SK-N-SH (cell line): ENCODE results near the gene PPM1E.
A peak's percentile ranks its signal among the peaks of the same experiment; 100 is the strongest.

Experiments used
- EZH2phosphoT487 ChIP-seq: fragments of 200-600 bp; sonication (generic); IDR thresholded peaks from 2 replicates; pipeline ENCODE4 v1.6.1; 2017; ENCODE audit warnings: low read depth, mixed run types, mild to moderate bottlenecking, antibody characterized with exemption, moderate library complexity, borderline replicate concordance
- GATA2 ChIP-seq: sonication (generic); formaldehyde crosslinking; IDR thresholded peaks from 2 replicates; pipeline ENCODE4 v1.5.0; 2020; ENCODE audit warnings: mild to moderate bottlenecking, missing genetic modification reagents
- JUND ChIP-seq: IDR thresholded peaks from 2 replicates; pipeline ENCODE4 v1.4.0; 2012
- TF ChIP-seq, protein P1 (sequence below): fragments of 200-600 bp; sonication (generic); IDR thresholded peaks from 2 replicates; pipeline ENCODE4 v1.6.1; 2017; ENCODE audit warnings: antibody characterized with exemption, mild to moderate bottlenecking, moderate library complexity

DNA sequence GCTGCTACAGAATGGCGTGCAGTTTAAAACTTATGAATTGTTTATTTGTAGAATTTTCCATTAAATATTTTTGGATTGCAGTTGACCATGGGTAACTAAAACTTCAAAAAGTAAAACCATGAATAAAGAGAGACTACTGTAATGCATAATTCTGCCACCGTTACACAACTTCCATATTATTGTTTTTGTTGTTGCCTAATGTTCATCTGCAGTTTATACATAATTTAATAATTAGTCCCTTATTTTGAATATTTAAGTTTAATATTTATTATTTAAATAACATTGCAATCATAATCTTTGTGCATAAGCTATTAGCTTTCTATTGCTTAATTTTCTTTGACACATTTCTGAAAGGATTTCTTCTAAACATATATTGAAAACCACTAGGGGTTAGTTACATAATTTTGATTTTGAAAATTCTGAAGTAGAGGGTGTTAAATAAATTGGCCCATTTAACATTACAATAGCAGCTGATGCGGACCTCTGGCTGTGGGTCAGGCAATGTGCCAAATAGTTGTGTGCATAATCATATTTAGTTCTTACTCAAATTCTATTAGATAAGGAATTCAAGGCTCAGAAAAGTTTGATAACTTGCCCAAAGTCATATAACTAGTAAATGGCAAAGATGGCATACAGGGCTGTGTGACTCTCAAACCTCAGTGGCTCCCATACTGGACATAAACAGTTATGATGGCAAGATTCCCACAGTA, 31.1 kb downstream of the PPM1E start:
- TF ChIP-seq GATA2 (CRISPR knock-in tag) (no peak), JUND (peak; percentile 75), EZH2phosphoT487 (no peak)
- TF ChIP-seq, protein P1, sequence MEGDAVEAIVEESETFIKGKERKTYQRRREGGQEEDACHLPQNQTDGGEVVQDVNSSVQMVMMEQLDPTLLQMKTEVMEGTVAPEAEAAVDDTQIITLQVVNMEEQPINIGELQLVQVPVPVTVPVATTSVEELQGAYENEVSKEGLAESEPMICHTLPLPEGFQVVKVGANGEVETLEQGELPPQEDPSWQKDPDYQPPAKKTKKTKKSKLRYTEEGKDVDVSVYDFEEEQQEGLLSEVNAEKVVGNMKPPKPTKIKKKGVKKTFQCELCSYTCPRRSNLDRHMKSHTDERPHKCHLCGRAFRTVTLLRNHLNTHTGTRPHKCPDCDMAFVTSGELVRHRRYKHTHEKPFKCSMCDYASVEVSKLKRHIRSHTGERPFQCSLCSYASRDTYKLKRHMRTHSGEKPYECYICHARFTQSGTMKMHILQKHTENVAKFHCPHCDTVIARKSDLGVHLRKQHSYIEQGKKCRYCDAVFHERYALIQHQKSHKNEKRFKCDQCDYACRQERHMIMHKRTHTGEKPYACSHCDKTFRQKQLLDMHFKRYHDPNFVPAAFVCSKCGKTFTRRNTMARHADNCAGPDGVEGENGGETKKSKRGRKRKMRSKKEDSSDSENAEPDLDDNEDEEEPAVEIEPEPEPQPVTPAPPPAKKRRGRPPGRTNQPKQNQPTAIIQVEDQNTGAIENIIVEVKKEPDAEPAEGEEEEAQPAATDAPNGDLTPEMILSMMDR = no peak
